AG09309 (cell line): ENCODE measurements around the gene LAP3.
"Not testable (repeated sequence)": the region's sequence is repeated elsewhere in the genome, so short reads cannot be mapped to it uniquely, and the experiment has no call there.

ENCODE experiments used
- DNase-seq: peaks from one replicate; pipeline ENCODE4 v3.0.0-alpha.2; 2010; ENCODE audit warnings: low read depth
- H3K4me3 ChIP-seq: 2 replicates; pipeline ENCODE4 v1.5.1; 2011; ENCODE audit warnings: mild to moderate bottlenecking, low read depth, low read length, moderate library complexity; ENCODE audit not compliant: control insufficient read depth
- CTCF ChIP-seq: IDR thresholded peaks from 2 replicates; pipeline ENCODE4 v1.5.1; 2011; ENCODE audit warnings: mild to moderate bottlenecking, low read depth, low read length, inconsistent platforms; ENCODE audit not compliant: insufficient read depth, control insufficient read depth; ENCODE audit errors: missing control alignments

LAP3 gene

GRCh38 chr4:17561195-17561909 is 15.6 kb upstream of the LAP3 start:
- DNase-seq = peak; percentile 66
- H3K4me3 ChIP-seq = no peak overlapping the region
- TF ChIP-seq CTCF = no peak

- no peak for DNase-seq
- no peak overlapping the region for H3K4me3 ChIP-seq
- no peak for TF ChIP-seq CTCF
Observed at GRCh38 chr4:17562157-17562556, 14.8 kb upstream of the LAP3 start.

- DNase-seq = no peak
- TF ChIP-seq CTCF = no peak
Observed at GRCh38 chr4:17565846-17566245, 11.2 kb upstream of the LAP3 start.

GRCh38 chr4:17567271-17567670 is 9.7 kb upstream of the LAP3 start:
- no peak for DNase-seq
- no peak overlapping the region for H3K4me3 ChIP-seq
- no peak for TF ChIP-seq CTCF

More at GRCh38 chr4:17565846-17566245, 11.2 kb upstream of the LAP3 start:
- no peak overlapping the region for H3K4me3 ChIP-seq

GRCh38 chr4:17574206-17574605 is 2.8 kb upstream of the LAP3 start:
- TF ChIP-seq CTCF = no peak
- no peak overlapping the region for H3K4me3 ChIP-seq
- no peak for DNase-seq

- H3K4me3 ChIP-seq, DNase-seq: not testable (repeated sequence)
Observed at GRCh38 chr4:17575177-17575576, 1.8 kb upstream of the LAP3 start.

GRCh38 chr4:17577665-17578481 is 875 bp downstream of the LAP3 start:
- TF ChIP-seq CTCF = no peak
- H3K4me3 ChIP-seq = peak overlapping the region; percentile 78
- DNase-seq = no peak
